Activated CD8-positive, alpha-beta memory T cell treated with anti-CD3 and anti-CD28 coated beads for 4 hours (primary cell): ENCODE data around the gene SPON1.
A peak's percentile ranks its signal among the peaks of the same experiment; 100 is the strongest.

Experiments used
- DNase-seq, 2 donors: peaks; one replicate each; pipeline ENCODE4 v3.0.0-alpha.2; 2020; ENCODE audit warnings: low read depth in 2 of 2

Gene SPON1

DNA sequence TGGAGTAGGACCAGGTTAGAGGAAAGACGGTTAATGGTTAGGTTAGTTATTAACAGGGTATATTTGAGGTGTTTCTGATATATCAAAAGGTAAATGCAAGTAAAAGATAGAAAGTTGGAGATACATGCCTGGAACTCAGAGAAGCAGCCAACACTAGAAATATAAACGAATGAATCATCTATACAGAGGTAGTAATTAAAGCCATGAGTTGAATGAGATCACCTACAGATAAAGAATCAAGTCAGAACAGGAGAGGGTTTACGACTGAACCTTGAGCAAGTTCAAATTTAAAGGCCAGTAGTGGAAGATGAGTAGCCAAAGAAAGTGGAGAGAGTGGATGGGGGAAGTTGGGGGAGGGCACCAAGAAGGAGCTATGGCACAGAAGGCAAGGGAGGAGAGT is 73.9 kb downstream of the SPON1 start:
- no peak for DNase-seq

DNA sequence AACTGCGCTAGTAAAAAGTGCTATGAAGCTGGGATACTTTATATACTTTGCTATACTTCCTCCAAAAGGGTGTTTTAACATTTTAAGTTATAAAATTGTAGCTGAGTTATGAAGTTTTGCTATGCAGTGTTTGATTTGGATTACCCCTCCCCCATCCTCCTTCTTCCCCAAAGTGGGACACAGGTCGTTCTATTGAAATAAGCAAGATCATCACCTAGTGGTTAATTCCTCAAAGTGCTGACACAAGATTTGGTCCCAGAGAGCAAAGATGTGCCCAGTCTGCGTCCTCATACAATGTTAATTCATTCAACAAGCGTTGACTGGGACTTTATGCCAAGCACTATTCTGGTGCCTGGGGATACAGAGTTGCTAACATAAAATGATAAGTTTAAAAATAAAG is 78.5 kb downstream of the SPON1 start:
- DNase-seq: no peak

DNA sequence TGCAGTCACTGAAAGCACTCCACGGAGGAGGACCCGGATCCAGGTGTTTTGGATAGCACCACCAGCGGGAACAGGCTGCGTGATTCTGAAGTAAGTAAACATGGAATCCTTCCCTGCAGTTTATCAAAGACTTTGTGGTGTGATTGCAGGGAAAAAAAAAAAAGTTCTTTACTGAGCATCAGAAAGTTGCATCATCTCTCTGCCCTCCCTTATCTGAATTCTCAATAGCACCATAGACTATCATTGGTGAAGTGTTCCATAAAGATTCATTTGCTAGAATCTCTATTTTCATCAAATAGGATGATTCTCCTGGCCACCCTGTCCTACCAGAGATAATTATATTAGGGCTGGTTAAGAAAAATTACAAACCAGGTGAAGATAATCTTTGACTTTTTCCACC is 79.0 kb downstream of the SPON1 start:
- no peak for DNase-seq

GRCh38 chr11:14042686-14043465 is 80.4 kb downstream of the SPON1 start:
- DNase-seq: no peak

DNA sequence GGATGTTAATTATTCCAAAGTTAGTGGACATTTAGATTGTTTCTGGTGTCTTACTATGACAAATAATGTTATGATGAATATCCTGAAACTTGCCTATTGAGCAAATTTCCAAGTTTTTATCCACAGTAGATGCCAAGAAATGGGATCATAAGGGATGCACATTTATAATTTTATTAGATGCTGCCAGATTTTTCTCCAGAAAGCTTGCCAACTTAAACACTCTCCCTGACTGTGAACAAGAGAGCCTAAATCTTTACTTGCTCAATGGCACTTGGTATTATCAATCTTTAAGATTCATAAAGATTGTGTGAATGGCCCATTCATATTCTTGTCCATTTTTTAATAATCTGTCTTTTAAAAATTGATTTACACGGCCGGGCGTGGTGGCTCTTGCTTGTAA is 82.4 kb downstream of the SPON1 start:
- DNase-seq: no peak

DNA sequence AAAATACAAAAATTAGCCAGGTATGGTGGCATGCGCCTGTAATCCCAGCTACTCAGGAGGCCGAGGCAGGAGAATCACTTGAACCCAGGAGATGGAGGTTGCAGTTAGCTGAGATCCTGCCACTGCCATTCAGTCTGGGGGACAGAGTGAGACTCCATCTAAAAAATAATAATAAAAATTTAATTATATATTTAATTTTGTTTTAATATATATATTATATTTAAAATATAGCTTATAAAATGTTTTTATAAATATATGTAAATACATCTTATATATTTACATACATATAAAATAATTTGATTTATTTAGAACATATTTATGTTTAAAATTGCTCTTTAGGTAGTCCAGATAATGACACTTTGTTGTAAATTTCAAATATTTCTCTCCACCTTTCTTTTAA is 82.9 kb downstream of the SPON1 start:
- DNase-seq: no peak

DNA sequence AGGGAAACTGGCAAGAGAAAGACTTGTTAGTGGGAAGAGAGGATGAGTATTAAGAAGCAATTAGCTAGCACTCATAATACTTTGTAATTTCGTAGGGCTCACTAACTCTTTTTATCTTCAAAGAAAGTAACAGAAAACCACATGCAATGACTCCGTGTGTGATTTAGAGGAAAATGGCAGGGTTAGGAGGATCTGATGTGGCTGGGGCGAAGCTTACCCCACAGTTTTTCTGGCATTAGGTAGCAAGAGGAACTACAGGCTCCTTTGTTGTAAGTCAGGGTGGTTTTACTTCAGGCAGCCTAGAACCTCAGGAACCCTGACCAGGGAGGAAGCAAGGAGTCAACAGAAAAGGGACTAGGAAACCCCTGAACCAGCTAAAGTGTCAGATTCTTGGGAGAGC is 89.7 kb downstream of the SPON1 start:
- no peak for DNase-seq

DNA sequence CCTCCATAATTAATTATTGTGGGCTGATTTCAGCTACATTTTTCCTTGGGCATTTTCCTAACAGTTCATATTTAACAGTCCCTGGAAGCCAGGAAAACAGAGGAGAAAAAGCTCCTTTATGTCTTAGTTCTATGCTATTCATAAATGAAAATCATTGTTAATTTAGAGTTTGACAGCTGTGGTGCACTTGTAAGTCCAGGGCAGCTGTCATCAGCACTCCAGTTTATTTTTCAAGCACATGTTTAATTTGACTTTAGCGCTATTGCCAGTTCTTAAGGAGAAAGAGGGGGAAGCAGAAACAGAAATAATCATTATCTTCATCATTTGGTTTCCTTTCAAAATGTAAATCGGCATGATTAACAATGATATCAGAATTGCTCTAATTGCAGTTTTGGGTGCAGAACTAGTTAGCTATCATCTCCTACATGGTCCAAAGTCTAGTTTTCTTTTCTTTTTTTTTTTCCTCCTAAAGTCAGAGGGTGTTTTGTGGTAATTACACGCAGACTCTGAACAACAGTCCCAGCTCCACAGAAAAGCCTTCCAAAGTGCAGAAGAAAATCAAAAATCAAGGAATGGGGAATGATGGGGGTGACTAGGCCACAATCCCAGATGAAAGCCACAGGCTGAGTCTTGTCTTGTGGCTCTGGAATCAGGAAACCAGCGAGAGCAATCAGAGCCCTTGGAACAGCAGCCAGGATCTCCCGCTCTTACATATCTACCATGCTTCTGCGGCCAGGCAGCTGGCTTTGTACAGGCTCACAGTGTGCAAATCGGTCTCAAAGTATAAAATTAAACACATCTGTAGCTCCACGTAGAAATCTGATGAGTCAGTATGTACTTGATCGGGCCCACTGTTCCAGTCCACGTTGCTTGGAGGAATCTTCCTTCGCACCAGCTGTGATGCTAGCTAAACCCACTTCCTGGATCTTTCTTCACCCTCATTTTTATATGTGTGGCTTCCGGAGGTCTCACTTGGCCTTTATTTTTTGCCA is 91.9 kb downstream of the SPON1 start:
- no peak for DNase-seq

DNA sequence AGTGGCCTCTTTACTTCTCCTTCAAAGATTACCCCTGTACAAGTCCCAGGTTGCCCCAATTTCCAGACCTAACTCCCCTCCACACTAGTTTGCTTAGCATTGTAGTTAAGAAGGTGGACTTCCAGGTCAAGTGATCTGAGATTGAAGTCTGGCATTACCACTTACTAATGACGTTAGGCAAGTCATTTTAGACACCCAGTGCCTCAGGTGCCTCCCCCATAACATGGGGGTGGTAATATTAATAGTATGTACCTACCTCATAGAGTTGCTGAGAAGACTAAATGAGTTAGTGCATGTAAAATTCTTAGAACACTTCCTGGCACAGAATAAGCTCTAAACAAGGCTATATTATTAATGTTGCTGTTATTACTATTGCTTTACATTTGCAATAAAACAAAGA is 93.4 kb downstream of the SPON1 start:
- no peak for DNase-seq

DNA sequence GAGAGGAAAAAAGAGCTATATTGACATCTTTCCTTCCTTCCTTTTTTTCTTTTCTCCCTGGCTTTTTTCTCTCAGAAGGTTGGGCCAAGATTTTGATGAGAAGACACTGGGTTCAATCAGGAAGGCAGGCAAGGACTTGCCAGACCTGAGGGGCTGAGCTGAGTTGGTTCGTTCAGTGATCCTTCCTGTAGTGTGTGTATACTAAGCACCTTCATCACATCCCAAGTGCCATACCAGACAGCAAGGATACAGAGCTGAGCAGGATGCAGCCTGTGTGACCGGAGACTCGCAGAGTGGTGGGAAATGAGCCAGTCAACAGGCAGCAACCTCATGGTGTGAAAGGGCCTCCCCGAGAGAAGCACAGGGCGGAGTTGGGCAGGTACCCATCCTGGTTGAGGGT is 95.5 kb downstream of the SPON1 start:
- DNase-seq: no peak

DNA sequence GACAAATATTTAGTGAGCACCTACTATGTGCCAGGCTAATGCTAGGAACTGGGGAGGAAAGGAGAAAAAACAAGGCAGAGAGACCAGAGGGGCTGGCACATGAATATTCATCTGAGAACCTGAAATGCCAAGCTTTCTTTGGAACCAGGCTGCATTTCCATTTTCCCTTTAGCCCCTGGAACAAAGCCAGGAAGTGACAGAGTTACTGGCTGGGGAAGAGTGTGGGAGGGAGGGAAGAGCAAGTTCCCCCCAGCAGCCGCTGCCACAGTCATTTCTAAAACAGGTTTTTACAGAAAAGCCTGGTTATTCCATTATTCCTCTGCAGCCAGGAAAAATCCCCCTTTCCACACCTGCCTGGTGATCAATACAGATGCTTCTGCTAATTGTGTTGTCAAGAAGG is 97.0 kb downstream of the SPON1 start:
- no peak for DNase-seq

- DNase-seq: no peak
Observed at GRCh38 chr11:14061721-14062120, 99.2 kb downstream of the SPON1 start.

DNA sequence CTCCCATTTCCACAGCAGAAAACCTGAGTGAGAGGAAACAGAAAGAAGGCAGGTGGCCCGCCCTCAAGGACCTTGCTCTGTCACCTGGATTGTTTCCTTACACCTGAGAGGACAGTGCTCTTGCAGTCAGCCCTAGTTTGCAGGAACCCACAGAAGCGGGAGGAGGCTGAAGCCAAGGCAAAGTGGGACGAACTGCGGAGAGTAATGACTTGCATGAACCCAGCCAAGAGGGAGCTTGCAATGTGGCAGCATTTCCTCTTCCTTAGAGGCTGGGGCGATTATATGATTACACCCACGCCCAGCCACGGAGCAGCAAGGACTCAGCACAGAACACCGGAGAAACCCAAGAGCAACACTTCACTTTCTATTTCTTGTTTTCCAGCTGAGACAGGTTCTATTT is 102.6 kb downstream of the SPON1 start:
- peak in 1 of 2 donors; percentile 2 for DNase-seq

DNA sequence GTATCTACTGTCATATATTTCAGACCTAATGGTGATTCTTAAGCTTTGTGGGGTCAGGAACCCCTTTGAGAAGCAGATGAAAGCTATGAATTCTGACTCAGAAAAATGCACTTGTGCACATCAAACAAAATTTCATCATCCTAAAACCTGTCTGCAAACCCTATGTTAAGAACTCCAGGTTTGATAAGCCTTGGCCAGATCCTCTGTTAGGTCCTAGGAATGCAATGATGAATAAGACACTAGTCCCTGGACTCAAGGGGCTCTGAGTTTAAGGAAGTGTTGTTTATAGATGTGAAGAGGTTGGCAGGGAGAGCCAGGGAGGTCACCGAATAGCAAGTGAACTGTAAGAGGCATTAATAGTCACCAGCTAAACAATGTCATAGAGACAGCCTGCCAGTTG is 103.2 kb downstream of the SPON1 start:
- no peak for DNase-seq

- no peak for DNase-seq
Observed at GRCh38 chr11:14067686-14068085, 105.2 kb downstream of the SPON1 start.

DNA sequence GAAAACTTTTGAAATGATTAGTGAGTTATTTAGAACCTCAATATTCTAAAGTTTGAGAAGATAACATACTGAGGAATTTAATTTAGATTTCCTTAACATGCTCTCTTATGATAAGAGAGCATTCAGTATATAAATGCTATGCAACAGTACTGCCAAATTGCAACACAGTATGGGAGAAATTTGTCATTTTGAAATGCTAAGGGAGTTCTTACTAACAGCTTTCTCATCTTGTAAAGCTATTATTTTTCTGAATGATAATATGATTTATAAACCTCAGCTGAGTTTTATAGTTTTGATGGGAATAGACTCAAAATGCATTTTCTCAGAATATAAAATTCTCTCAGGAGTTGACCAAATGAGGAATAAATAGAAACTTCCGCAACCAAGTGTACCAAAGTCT is 108.4 kb downstream of the SPON1 start:
- no peak for DNase-seq

GRCh38 chr11:14073849-14074476 is 111.4 kb downstream of the SPON1 start:
- no peak for DNase-seq

GRCh38 chr11:14075118-14076078 is 112.9 kb downstream of the SPON1 start:
- peak; percentile 24 to 32 for DNase-seq

DNA sequence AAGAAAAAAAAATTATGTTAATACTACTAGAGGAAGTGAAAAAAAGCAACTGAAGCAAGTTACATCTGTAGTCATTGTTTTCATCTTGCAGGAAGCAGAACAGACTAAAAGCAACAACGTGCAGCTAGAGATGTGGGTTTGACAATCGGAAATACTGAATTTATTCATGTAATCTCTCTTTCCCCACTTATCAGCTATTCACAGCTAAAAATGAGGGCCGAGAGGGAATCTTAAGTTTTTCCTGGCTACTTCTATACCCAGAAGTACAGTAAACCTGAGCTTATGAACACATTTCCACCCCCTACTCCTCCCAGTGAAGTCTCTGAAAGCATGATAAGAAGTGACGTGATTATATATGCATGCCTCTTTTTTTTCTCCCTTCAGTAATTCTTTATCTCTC is 116.5 kb downstream of the SPON1 start:
- DNase-seq: no peak

- DNase-seq: no peak
Observed at GRCh38 chr11:14079797-14080196, 117.3 kb downstream of the SPON1 start.

- DNase-seq: no peak
Observed at GRCh38 chr11:14081581-14082231, 119.2 kb downstream of the SPON1 start.
